ENCODE results near the gene LARGE1. TPM values are rescaled to one million over a fixed set of nuclear protein-coding genes. Genes with fewer than 3 reads are reported as not detected.

The LARGE1 gene
- total RNA-seq, 1 donor from 2014 or later, result 27.4 TPM

DNA sequence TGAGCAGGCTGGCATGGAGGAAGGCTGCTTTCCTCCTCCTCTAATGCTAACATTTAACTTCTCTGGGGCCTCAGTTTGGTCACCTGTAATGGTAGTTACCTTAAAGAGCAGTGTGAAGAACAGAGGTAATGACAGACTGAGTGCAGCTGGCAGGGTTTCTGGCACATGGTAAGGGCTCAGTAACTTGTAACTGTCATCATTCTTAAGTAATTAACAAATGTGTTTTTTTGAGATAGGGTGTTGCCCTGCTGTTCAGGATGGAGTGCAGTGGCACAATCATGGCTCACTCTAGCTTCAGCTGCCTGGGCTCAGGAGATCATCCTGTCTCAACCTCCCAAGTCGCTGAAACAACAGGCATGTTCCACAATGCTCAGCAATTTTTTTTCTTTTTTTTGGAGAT, 620.1 kb downstream of the LARGE1 start:
- no peaks in the 10 kb centered on the region for H3K4me1 ChIP-seq
- no peaks in the 10 kb centered on the region for H3K9me3 ChIP-seq
- intact Hi-C loops (cut with DNase I), result no loop called here
- DNase-seq, result no peak
- ATAC-seq, result no peak
- H3K27me3 ChIP-seq (ENCODE audit: low read depth), result no peaks in the 10 kb centered on the region
- H3K4me3 ChIP-seq, result no peak overlapping the region
- H3K27ac ChIP-seq, result no peak overlapping the region
- H3K36me3 ChIP-seq, result no peaks in the 10 kb centered on the region
- TF ChIP-seq, protein P1, sequence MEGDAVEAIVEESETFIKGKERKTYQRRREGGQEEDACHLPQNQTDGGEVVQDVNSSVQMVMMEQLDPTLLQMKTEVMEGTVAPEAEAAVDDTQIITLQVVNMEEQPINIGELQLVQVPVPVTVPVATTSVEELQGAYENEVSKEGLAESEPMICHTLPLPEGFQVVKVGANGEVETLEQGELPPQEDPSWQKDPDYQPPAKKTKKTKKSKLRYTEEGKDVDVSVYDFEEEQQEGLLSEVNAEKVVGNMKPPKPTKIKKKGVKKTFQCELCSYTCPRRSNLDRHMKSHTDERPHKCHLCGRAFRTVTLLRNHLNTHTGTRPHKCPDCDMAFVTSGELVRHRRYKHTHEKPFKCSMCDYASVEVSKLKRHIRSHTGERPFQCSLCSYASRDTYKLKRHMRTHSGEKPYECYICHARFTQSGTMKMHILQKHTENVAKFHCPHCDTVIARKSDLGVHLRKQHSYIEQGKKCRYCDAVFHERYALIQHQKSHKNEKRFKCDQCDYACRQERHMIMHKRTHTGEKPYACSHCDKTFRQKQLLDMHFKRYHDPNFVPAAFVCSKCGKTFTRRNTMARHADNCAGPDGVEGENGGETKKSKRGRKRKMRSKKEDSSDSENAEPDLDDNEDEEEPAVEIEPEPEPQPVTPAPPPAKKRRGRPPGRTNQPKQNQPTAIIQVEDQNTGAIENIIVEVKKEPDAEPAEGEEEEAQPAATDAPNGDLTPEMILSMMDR (IDR thresholded peaks at IDR 0.05), result no peak

DNA sequence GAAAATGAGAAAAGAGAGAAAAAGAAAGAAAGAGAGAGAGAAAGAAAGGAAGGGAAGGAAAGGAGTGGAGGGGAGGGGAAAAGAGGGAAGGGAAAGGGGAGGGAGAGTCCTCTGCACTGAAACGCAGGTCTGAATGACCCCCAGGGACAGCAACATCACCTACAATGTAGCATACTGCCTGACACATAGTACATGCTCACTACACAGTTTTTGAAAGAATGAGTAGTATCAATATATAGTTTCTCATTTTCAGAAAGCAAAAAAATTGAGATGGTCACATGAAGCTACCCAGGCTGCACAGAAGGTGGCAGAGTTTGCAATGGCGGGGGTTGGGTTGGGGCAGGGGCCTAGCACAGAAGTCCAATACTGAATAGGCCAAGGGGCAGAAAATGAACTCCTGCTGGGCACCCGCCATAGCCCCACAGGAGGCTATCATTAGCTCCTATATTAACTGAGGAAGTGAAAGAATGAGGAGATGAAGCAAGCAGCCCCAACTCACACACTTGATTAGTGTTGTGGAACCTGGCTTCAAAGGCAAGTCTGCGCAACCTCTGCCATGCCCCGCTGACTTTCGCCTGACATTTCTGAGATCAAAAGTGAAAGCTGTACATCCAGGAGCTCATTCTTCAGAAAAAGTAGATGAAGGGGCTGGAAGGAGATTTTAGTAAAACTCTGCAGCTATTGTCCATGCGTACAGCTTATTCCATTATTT, 620.9 kb downstream of the LARGE1 start:
- Histone ChIP-seq H3K4me1 (no peaks in the 10 kb centered on the region), H3K36me3 (no peaks in the 10 kb centered on the region), H3K9me3 (no peaks in the 10 kb centered on the region), H3K4me3 (no peak overlapping the region), H3K27ac (no peak overlapping the region), H3K27me3 (ENCODE audit: low read depth) (no peaks in the 10 kb centered on the region)
- intact Hi-C loops (cut with DNase I), result no loop called here
- TF ChIP-seq, protein P1 (IDR thresholded peaks at IDR 0.05), result no peak
- DNase-seq, result no peak
- peak in 1 of 2 donors; percentile 18 for ATAC-seq

DNA sequence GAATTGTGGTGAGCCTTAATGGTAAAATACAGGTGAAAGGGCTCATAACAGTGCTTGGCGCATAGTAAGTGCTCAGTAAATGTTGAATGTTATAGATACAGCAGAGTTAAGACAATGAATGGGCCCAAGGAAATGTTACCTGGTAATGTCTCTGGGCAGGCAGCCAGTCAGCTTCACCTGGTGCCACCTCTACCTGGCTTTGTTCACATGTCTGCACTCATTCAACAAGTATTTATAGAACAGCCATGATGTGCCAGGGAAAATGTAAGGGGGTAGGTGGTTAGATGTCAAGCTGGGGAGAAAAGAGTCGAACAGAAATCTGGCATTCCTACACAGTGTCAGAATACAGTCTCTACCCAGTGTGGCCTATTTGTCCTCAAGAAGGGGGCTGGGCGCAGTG, 623.3 kb downstream of the LARGE1 start:
- Histone ChIP-seq H3K27ac (no peak overlapping the region), H3K27me3 (ENCODE audit: low read depth) (no peaks in the 10 kb centered on the region), H3K4me1 (no peaks in the 10 kb centered on the region), H3K4me3 (no peak overlapping the region), H3K9me3 (no peaks in the 10 kb centered on the region), H3K36me3 (no peaks in the 10 kb centered on the region)
- intact Hi-C loops (cut with DNase I), result no loop called here
- ATAC-seq, result no peak
- TF ChIP-seq, protein P1 (IDR thresholded peaks at IDR 0.05), result no peak
- no peak for DNase-seq

DNA sequence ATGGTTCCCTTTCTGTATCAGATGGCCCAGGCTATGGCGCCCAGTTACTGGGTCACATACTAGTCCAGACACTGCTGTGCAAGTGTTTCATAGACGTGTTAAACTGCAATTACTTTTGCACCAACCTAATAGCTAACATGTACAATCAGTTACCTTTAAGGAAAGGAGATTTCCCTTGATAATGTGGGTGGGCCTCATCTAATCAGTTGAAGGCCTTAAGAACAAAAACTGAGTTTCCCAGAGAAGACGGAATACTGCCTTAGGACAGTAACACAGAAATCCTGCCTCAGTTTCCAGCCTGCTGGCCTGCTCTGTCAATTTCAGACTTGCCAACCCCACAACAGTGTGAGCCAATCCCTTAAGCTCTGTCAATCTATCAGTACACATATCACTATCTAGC, 632.2 kb downstream of the LARGE1 start:
- TF ChIP-seq, protein P1 (IDR thresholded peaks at IDR 0.05), result no peak
- no peaks in the 10 kb centered on the region for H3K9me3 ChIP-seq
- no peaks in the 10 kb centered on the region for H3K36me3 ChIP-seq
- intact Hi-C loops (cut with DNase I), result no loop called here
- H3K27ac ChIP-seq, result no peak overlapping the region
- no peaks in the 10 kb centered on the region for H3K4me1 ChIP-seq
- ATAC-seq (no peak), DNase-seq (no peak)
- no peak overlapping the region for H3K4me3 ChIP-seq
- no peaks in the 10 kb centered on the region for H3K27me3 ChIP-seq (ENCODE audit: low read depth)

DNA sequence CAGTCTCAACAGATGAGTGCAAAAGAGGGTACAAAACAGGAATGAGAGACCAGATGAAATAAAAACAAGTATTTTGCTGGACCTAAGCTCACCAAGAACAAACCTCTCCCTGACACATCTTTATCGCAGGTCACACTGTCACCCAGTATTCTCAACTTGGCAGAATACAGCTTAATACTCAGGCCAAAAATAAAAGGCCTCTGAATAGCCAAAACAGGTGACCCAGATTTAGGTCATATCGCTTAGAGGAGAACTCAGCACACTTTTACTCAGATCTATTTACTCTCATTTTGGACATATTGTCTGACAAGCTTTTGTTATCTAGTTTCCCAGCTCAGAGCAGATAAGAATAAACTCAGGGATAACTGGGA, 645.2 kb downstream of the LARGE1 start:
- ATAC-seq, result no peak

More for the DNA sequence above, 645.2 kb downstream of the LARGE1 start:
- Histone ChIP-seq H3K36me3 (peaks cover 12% of the 10 kb centered on the region), H3K4me1 (no peaks in the 10 kb centered on the region), H3K9me3 (no peaks in the 10 kb centered on the region), H3K4me3 (no peak overlapping the region), H3K27me3 (ENCODE audit: low read depth) (no peaks in the 10 kb centered on the region), H3K27ac (no peak overlapping the region)
- intact Hi-C loops (cut with DNase I), result no loop called here
- TF ChIP-seq, protein P1 (IDR thresholded peaks at IDR 0.05), result no peak
- no peak for DNase-seq

Data from lower lobe of right lung (tissue), 2 donors.